Measurements from ENCODE around the gene CSMD2.

- TF ChIP-seq SP1 (IDR thresholded peaks at IDR 0.05) (no peak), PKNOX1 (IDR thresholded peaks at IDR 0.05) (no peak), HDGF (IDR thresholded peaks at IDR 0.05; ENCODE audit: borderline replicate concordance) (no peak), ZNF384 (IDR thresholded peaks at IDR 0.05) (no peak), ARNT (IDR thresholded peaks at IDR 0.05) (no peak), TARDBP (IDR thresholded peaks at IDR 0.05) (no peak), FOXK2 (IDR thresholded peaks at IDR 0.05) (no peak), ELF4 (IDR thresholded peaks at IDR 0.05) (no peak), FOXM1 (IDR thresholded peaks at IDR 0.05; ENCODE audit: borderline replicate concordance) (no peak), SUZ12 (IDR thresholded peaks at IDR 0.05) (no peak), FOXA1 (IDR thresholded peaks at IDR 0.05) (no peak), L3MBTL2 (conservative IDR thresholded peaks at IDR 0.05) (no peak)
Measured at GRCh38 chr1:33725556-33726160, 439.4 kb downstream of the CSMD2 start.

All from HEK293T (cell line).